PC-9 (cell line): ENCODE data around the gene ENPP3. TPM values are rescaled to one million over a fixed set of nuclear protein-coding genes. Genes with fewer than 3 reads are reported as not detected.

Experiments
- BruUV-seq: library from RNA; stranded (reverse); fragments of 400-500 nt; replicated peaks from 2 replicates; lab custom pipeline; 2021; lab: Mats Ljungman, UMichigan
- CTCF ChIA-PET: fragments of 300-600 bp; sonication (Branson Sonifier 250); formaldehyde crosslinking; loops from one replicate; lab custom pipeline; 2022; ENCODE audit warnings: antibody characterized with exemption; lab: Charles Lee
- POLR2A ChIA-PET: fragments of 300-600 bp; sonication (Branson Sonifier 250); formaldehyde crosslinking; loops from one replicate; lab custom pipeline; 2022; ENCODE audit warnings: antibody characterized with exemption; ENCODE audit not compliant: unreplicated experiment; lab: Charles Lee
- DNase-seq, 2 experiments: peaks; one replicate each; pipeline versions ENCODE4 v3.0.0 to v3.0.0-alpha.2; 2015 to 2022; ENCODE audit warnings: mixed read lengths in 1 of 2
- H2AFZ ChIP-seq: fragments of 200-600 bp; sonication (generic); 2 replicates; pipeline ENCODE4 v1.8.1; 2017; ENCODE audit warnings: antibody characterized with exemption
- H3F3A ChIP-seq: fragments of 200-600 bp; sonication (generic); 2 replicates; pipeline ENCODE4 v1.8.1; 2017; ENCODE audit warnings: antibody characterized with exemption, mild to moderate bottlenecking, low read depth; ENCODE audit not compliant: insufficient read depth
- H3K27ac ChIP-seq: fragments of 200-600 bp; sonication (generic); 2 replicates; pipeline ENCODE4 v1.6.1; 2016; ENCODE audit warnings: mixed run types
- H3K27me3 ChIP-seq: fragments of 200-600 bp; sonication (generic); 2 replicates; pipeline ENCODE4 v1.6.1; 2016; ENCODE audit warnings: low read depth, mixed run types; ENCODE audit not compliant: insufficient read depth
- H3K36me3 ChIP-seq: fragments of 200-600 bp; sonication (generic); 2 replicates; pipeline ENCODE4 v1.6.1; 2016; ENCODE audit warnings: low read depth, mixed run types
- H3K4me1 ChIP-seq: fragments of 200-600 bp; sonication (generic); replicated peaks from 2 replicates; pipeline ENCODE4 v1.6.1; 2016; ENCODE audit warnings: mixed run types; ENCODE audit not compliant: insufficient read depth
- H3K4me2 ChIP-seq: fragments of 200-600 bp; sonication (generic); 2 replicates; pipeline ENCODE4 v1.6.1; 2017; ENCODE audit warnings: mixed run types
- H3K4me3 ChIP-seq: fragments of 200-600 bp; sonication (generic); 2 replicates; pipeline ENCODE4 v1.6.1; 2016; ENCODE audit warnings: mixed run types
- H3K79me2 ChIP-seq: fragments of 200-600 bp; sonication (generic); 2 replicates; pipeline ENCODE4 v1.6.1; 2017; ENCODE audit warnings: low read depth, mixed run types
- H3K9me2 ChIP-seq: fragments of 200-600 bp; sonication (generic); 2 replicates; pipeline ENCODE4 v1.8.1; 2017; ENCODE audit warnings: mild to moderate bottlenecking; ENCODE audit not compliant: insufficient read depth
- H3K9me3 ChIP-seq: fragments of 200-600 bp; sonication (generic); 2 replicates; pipeline ENCODE4 v1.8.1; 2016; ENCODE audit warnings: low read depth; ENCODE audit not compliant: insufficient read depth
- H4K20me1 ChIP-seq: fragments of 200-600 bp; sonication (generic); 2 replicates; pipeline ENCODE4 v1.8.1; 2017; ENCODE audit not compliant: insufficient read depth
- CTCF ChIP-seq: fragments of 200-600 bp; sonication (generic); conservative IDR thresholded peaks from 2 replicates; pipeline ENCODE4 v1.6.1; 2017; ENCODE audit warnings: mixed run types, antibody characterized with exemption, mild to moderate bottlenecking, moderate library complexity
- EZH2 ChIP-seq: fragments of 200-600 bp; sonication (generic); IDR thresholded peaks from 2 replicates; pipeline ENCODE4 v1.8.0; 2017; ENCODE audit warnings: antibody characterized with exemption, low read depth
- intact Hi-C: fragments of 100-400 bp; cut with micrococcal nuclease; formaldehyde crosslinking; loops from one replicate; pipeline ENCODE4 v1.10.0; 2022; ENCODE audit not compliant: unreplicated experiment
- total RNA-seq: library from RNA; stranded (reverse); gene quantifications from 2 replicates; pipeline ENCODE4 v1.2.3, GENCODE V29; 2021

ENPP3 gene
- total RNA-seq, 1 experiment from 2014 or later: not detected

GRCh38 chr6:131673184-131673583 is 36.1 kb downstream of the ENPP3 start:
- H3K27me3 ChIP-seq: no peaks in the 10 kb centered on the region
- H3K9me2 ChIP-seq: no peaks in the 10 kb centered on the region
- H3K4me1 ChIP-seq: no peaks in the 10 kb centered on the region
- POLR2A ChIA-PET: no interaction called here
- no TSS peak for BruUV-seq
- no peak for DNase-seq
- no peak overlapping the region for H2AFZ ChIP-seq
- intact Hi-C loops: no loop called here
- H4K20me1 ChIP-seq: no peaks in the 10 kb centered on the region
- no peaks in the 10 kb centered on the region for H3K36me3 ChIP-seq
- H3K9me3 ChIP-seq: no peaks in the 10 kb centered on the region
- H3K4me3 ChIP-seq: no peak overlapping the region
- H3K4me2 ChIP-seq: no peak overlapping the region
- no peak for TF ChIP-seq CTCF
- TF ChIP-seq EZH2: no peak
- H3K79me2 ChIP-seq: no peaks in the 10 kb centered on the region
- CTCF ChIA-PET: no interaction called here
- H3K27ac ChIP-seq: no peak overlapping the region
- H3F3A ChIP-seq: no peaks in the 10 kb centered on the region

DNA sequence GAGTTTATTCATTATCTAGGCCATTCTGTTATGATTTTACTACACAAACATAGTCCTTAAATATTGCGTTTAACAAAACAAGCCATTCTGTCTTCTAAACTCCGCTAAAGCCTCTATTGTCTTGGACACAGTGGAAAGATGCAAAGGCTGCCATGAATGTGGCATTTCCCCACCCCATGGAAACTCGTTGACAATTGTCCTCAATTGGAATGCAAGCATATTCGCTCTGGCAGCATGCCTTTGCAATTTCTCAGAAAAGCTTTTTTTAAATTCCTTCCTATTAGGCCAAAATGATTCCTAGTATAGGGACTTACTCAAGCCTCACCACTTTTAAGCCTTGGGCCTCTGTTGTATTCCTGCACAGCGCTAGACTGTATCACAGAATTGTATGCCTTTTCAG is 41.3 kb downstream of the ENPP3 start:
- Histone ChIP-seq H3K27ac (no peak overlapping the region), H3K9me2 (no peaks in the 10 kb centered on the region), H3K36me3 (no peaks in the 10 kb centered on the region), H3K4me2 (no peak overlapping the region), H3K79me2 (no peaks in the 10 kb centered on the region), H4K20me1 (no peaks in the 10 kb centered on the region), H3K4me1 (no peaks in the 10 kb centered on the region), H2AFZ (no peak overlapping the region), H3K4me3 (no peak overlapping the region), H3K9me3 (0 out of 2 replicates have a peak, but pooled peaks cover 4% of the 10 kb centered on the region), H3F3A (no peaks in the 10 kb centered on the region), H3K27me3 (no peaks in the 10 kb centered on the region)
- no peak for DNase-seq
- no peak for TF ChIP-seq CTCF
- no peak for TF ChIP-seq EZH2
- intact Hi-C loops: no loop called here
- BruUV-seq: no TSS peak
- ChIA-PET CTCF (no interaction called here), POLR2A (no interaction called here)

GRCh38 chr6:131680868-131681267 is 43.8 kb downstream of the ENPP3 start:
- no peak for DNase-seq
- Histone ChIP-seq H3K4me1 (no peaks in the 10 kb centered on the region), H3F3A (no peaks in the 10 kb centered on the region), H3K27ac (no peak overlapping the region), H2AFZ (no peak overlapping the region), H3K9me3 (0 out of 2 replicates have a peak, but pooled peaks cover 4% of the 10 kb centered on the region), H3K36me3 (no peaks in the 10 kb centered on the region), H3K4me3 (no peak overlapping the region), H3K4me2 (no peak overlapping the region), H3K9me2 (no peaks in the 10 kb centered on the region), H4K20me1 (no peaks in the 10 kb centered on the region), H3K79me2 (no peaks in the 10 kb centered on the region), H3K27me3 (no peaks in the 10 kb centered on the region)
- intact Hi-C loops: no loop called here
- POLR2A ChIA-PET: no interaction called here
- CTCF ChIA-PET: no interaction called here
- BruUV-seq: no TSS peak
- TF ChIP-seq EZH2: no peak
- TF ChIP-seq CTCF: no peak
